NB4 (cell line): ENCODE measurements around the gene SLC5A10.

ENCODE experiments used
- CTCF ChIP-seq: IDR thresholded peaks from one replicate; pipeline ENCODE4 v1.5.1; 2012; ENCODE audit warnings: low read depth, low read length
- MYC ChIP-seq: IDR thresholded peaks from 2 replicates; pipeline ENCODE4 v1.6.1; 2011; ENCODE audit warnings: low read depth, low read length
- POLR2A ChIP-seq: IDR thresholded peaks from 2 replicates; pipeline ENCODE4 v1.6.1; 2011; ENCODE audit warnings: mild to moderate bottlenecking; ENCODE audit not compliant: insufficient read length; ENCODE audit errors: extremely low read depth
- TF ChIP-seq, protein P1 (sequence below): IDR thresholded peaks from 2 replicates; pipeline ENCODE4 v1.6.1; 2011; ENCODE audit warnings: low read depth, low read length

- TF ChIP-seq, protein P1, sequence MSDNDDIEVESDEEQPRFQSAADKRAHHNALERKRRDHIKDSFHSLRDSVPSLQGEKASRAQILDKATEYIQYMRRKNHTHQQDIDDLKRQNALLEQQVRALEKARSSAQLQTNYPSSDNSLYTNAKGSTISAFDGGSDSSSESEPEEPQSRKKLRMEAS = no peak
- no peak for TF ChIP-seq CTCF
- no peak for TF ChIP-seq POLR2A
- no peak for TF ChIP-seq MYC
These were observed 67.3 kb downstream of the SLC5A10 start for GRCh38 chr17:19019041-19019941.
